WI38 (cell line): ENCODE results near the gene FAAH.

Source experiments
- H3K4me3 ChIP-seq: 2 replicates; pipeline ENCODE4 v1.5.1; 2011; ENCODE audit warnings: low read depth, mild to moderate bottlenecking, control low read depth, low read length
- TF ChIP-seq, protein P1 (sequence below): IDR thresholded peaks from 2 replicates; pipeline ENCODE4 v1.5.1; 2012; ENCODE audit warnings: low read depth, mild to moderate bottlenecking, control low read depth, low read length

FAAH gene

DNA sequence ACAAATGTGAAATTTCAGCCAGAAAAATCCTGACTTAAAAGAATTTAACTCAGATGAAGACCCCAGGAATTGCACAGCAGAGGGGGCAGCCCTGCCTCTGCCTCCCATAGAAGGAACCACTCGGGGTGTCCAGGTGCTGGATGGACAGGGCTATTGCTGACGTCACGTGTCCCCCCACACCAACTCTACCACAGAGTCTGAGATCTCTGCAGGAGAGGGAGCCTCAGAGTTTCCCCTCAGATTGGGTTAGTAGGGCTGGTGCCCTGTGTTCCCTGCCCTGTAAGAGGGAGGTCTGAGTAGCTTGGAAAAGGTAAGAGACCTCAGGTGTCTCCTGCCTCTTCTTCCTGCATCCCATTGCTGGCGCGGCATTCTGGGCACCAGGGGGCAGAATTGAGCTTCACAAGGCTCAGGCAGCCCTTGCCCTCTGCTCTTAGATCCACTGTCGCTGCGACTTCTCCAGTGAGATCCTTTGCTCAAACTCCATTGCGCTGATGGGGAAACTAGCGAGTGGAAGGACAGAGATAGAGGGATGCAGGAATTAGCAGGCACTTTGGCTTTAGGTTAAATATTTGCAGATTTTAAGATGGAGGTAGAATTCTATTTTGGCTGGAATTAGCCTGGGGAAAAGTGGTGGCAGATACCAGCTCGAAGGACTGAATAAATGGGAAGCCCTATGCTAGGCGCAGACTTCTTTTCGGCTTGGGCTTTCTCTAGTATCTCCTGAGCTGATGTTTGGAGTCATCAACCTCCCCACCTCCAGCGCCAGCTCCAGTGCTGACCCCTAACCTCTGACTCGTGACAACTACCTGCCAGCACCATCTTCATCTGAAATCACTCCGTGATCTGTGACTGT, 52.8 kb downstream of the FAAH start:
- H3K4me3 ChIP-seq: no peak overlapping the region
- TF ChIP-seq, protein P1, sequence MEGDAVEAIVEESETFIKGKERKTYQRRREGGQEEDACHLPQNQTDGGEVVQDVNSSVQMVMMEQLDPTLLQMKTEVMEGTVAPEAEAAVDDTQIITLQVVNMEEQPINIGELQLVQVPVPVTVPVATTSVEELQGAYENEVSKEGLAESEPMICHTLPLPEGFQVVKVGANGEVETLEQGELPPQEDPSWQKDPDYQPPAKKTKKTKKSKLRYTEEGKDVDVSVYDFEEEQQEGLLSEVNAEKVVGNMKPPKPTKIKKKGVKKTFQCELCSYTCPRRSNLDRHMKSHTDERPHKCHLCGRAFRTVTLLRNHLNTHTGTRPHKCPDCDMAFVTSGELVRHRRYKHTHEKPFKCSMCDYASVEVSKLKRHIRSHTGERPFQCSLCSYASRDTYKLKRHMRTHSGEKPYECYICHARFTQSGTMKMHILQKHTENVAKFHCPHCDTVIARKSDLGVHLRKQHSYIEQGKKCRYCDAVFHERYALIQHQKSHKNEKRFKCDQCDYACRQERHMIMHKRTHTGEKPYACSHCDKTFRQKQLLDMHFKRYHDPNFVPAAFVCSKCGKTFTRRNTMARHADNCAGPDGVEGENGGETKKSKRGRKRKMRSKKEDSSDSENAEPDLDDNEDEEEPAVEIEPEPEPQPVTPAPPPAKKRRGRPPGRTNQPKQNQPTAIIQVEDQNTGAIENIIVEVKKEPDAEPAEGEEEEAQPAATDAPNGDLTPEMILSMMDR: peak; percentile 86

DNA sequence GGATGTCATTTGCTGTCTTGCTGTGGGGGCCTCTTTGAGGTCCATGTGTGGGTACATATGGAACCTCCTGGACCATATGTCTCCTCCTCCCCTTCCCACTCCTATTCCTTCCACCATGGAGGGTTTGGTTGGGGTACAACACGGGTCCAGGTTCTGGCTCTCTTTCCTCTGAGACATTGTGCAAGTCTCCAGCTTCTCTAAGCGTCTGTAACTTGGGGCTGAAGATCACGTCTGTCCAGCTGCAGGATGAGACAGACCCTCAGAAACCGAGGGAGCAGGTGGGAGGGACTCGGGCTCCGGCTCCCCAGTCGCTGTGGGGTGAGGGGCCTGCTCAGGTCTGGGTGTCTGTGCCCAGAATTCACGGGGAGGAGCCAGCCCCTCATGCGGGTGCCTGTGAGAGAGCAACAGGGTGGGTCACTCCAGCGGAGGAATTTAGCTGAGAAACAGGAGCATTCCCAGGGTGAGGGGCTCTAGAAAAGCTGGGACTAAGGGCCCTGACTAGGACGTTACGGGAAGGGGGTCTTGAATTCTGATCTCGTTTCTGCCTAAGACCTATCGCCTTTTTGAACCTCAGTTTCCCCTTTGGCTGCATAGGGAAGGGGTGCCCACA, 53.5 kb downstream of the FAAH start:
- no peak overlapping the region for H3K4me3 ChIP-seq
- TF ChIP-seq, protein P1: no peak

DNA sequence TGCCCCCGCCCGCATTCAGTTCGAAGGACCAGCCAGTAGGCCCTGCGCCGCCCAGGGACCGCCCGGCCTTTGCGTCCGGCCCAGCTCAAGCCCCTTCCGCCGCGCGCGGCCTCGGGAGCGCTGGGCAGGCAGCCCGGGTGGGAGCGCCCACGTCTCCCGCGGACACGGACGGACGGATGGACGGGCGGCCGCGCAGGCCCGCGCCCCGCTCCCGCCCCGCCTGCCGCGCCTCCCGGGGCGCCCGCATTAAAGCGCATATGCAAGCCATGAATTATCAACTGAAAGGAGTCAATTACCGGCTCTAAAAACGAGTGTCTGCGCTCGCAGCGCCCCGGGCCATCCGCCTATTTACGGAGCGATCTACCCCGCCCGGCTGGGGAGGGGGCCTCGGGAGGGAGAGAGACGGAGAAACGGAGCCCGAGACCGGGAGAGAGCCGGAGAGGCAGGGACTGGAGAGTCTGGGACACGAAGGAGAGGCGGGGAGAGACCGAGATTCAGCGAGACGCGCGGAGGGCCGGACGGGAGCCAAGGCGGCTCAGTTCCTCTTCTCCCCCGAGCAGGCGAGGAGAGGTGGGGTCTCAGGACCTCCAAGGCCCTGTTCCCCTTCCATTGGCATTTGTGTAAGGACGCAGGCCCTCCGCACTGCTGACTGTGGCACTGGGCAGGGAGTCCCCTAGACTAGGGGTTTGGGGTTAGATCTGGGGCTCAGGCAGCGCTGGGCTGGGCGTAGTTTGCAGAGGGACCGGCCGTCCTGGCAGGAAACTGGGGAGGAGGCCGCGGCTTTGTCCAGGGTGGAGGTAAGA, 54.2 kb downstream of the FAAH start:
- no peak overlapping the region for H3K4me3 ChIP-seq
- TF ChIP-seq, protein P1: no peak

DNA sequence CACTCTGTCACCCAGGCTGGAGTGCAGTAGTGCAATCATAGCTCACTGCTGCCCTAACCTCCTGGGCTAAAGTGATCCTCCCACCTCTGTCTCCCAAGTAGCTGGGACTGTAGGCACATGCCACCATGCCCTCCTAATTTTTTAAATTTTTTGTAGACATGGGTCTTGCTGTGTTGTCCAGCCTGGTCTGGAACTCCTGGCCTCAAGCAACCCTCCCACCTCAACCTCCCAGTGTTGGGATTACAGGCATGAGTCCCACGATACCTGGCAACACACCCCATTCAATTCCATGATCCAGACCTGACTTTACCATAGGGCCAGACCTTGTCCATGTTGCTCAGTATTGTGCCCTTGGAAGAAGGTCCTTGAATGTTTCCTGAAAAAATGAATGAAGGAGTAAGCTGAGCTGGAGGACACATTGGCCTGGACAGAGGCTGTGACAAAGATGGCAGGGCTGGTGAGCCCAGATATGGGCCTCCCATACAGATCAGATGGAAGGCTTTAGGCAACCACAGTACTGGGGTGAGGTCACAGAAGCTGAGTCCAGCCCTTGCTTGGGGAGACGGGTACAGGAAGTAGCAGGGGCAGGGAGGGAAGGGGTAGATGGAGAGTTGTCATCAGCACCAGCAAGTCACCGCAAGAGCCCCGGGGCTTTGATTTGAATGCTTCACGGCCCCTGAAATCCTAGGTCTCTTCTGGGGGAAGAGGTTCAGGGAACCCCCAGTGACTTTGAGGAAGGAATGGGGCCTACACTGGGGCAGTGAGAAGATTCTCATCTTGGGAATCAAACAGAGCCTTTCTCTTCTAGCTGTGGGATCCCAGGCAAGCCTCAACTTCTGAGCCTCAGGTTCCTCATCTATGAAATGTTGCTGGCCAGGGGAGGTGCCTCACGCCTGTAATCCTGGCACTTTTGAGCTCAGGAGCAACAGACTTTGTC, 55.4 kb downstream of the FAAH start:
- TF ChIP-seq, protein P1: no peak
- H3K4me3 ChIP-seq: no peak overlapping the region

DNA sequence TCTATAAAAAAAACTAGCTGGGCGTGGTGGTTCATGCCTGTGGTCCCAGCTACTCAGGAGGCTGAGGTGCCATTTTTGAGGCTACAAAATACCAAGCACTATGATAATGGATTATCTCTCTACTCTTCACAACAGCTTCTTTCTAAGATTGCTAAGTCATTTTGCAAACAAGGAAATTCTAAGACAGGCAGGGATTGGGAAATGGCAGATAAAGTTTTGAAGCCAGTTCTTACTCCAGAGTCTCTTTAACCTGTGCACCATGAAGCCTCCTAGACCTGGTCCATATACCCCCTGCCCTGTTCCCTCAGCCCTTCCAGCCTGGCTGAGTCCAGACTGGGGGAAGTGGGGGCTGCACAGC, 56.0 kb downstream of the FAAH start:
- H3K4me3 ChIP-seq: no peak overlapping the region
- TF ChIP-seq, protein P1: no peak

DNA sequence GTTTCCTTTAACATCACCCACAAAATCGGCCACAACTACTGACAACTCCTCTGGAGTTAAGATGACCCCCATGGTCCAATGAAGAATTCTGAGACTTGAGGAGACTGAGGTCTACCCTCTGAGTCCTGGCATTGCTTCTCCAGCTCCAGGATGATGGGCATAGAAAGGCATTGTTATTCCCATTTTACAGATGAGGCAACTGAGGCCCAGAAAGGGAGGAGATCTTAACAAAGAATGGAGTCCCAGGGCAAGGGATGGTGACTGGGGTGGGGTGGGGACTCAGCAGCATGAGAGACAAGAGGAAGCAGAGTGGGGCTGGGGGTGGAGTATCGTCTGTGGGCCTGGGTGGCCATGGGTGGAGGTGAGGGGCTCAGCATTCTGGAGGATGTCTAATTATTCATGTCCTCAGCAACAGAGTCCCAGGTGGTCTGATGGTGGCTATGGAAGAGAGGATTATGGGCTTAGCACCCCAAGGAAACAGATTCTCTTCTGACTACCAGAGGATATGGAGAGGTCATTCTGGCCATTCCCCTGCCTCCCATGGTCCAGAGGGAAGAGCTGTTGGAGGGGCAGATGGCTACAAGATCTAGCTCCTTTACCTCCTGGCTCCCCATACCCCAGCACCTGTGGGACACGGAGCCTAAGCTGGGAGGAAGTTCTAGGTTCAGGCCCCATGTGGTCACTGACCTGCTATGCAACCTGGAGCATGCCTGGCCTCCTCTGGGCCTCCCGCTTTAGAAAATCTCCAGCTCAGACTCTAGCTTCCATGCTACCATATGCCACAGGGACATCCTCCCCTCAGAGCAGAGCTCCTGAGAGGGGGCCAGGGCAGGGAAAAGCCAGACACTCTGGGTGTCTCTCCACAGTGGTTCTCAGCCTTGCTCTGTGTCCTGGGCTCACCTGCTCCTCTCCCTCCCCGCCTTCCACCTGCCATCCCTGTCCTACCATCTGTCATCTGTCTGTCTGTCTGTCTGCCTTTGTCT, 58.1 kb downstream of the FAAH start:
- TF ChIP-seq, protein P1: no peak
- H3K4me3 ChIP-seq: no peak overlapping the region
